NCI-H2107 treated with DMSO at 0.1 percent for 48 hours (cell line): ENCODE measurements around the gene L3MBTL4.
"Not testable (repeated sequence)": the region's sequence is repeated elsewhere in the genome, so short reads cannot be mapped to it uniquely, and the experiment has no call there.

Source experiments
- DNase-seq: peaks from one replicate; lab custom pipeline; 2025; ENCODE audit not compliant: unreplicated experiment; lab: John Stamatoyannopoulos, UW

L3MBTL4 gene

DNA sequence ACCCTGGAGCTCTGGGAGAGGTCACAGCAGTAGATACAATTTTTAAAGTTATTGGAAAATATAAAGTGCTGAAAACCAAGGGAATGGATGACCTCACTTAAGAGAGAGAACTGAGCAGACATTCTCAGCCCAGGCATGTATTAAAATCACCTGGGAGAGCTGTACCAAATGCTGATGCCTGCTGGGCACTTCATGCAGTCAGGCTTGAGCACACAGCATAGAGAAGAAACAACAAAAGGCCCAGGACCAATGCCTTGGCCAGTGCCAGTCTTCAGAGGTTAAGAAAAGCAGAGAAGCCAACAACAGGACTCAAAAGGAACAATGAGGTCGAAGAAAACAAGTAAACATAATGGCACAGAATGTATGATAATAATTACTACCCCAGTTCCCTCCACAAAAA is 211.8 kb downstream of the L3MBTL4 start:
- no peak for DNase-seq

DNA sequence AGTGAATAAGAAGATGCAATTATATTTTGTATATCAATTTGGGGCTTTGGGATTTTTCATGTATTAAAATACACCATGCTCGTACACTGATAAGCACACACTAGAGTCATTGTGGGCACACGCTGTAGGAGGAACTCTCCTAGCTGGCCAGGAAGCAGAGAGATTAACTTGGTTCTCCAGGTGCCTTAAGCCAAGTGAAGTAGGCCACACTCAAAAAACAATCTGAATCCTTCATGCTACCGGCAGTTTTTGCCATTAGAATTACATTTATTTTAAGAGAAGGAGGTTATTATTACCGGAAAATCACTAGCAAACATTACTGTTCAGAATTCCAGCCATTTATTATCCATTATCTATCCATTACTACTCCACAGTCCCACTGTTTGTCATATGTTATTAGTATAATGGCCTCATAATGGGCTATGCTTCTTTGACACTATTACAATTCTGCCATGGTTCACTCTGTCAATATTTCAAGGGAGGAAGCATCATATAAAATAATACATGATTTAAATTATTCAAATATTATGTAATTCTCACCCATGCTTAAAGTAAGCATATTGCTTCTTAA is 214.4 kb downstream of the L3MBTL4 start:
- DNase-seq: no peak

DNA sequence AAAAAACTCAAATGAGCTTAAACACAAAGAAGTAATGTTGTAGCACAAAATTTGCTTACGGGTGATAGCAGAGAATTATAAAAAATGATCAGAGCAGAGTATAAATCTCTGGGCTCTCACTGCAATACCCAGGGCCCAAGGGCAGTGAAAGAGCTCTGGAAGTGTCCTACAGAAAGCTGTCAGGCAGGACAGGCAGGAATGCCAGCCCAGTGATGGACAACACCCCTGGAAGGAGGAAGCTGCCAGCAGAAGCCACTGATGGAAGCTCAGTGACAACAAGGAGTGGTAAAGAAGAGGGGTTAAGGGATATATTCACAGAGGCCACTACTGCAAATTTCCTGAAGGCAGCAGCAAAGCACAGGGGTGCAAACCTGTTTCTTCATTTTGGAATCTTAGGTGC is 214.9 kb downstream of the L3MBTL4 start:
- no peak for DNase-seq

DNA sequence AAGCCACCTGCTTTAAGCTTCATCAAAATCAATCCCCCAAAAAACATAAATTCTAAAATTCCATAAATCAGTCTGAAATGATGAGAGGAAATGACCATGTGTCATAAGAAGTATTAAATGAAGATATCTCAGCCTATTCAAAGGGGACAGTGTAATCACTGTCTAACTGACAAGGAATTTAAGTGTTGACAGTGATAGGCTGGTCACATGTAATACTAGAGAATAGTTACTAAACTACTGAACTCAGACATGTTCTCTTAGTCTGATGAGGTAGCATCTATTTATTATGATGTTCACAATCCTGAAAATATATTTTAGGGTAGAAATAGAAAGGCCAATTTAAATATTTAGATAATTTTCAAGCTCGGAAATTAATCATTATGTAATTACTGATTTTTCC is 216.1 kb downstream of the L3MBTL4 start:
- no peak for DNase-seq

DNA sequence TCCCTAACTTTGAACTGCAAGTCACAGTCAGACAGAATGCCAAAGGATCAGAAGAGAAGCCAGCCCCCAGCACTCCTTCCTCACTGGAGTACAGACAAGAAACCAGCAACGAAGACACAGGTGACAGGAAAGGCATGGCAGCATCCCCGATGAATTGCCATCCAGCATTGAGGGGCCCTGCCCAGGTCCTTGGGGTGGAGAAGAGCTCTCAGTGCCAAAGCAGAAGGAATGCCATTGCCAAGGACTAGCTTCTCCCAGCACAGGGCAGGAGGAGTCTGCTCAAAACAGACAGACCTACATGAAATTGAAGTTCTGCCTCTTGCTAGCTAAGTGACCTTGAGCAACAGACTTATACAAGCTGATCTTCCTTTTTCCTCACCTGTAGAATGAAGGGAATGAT is 220.1 kb downstream of the L3MBTL4 start:
- DNase-seq: no peak

DNA sequence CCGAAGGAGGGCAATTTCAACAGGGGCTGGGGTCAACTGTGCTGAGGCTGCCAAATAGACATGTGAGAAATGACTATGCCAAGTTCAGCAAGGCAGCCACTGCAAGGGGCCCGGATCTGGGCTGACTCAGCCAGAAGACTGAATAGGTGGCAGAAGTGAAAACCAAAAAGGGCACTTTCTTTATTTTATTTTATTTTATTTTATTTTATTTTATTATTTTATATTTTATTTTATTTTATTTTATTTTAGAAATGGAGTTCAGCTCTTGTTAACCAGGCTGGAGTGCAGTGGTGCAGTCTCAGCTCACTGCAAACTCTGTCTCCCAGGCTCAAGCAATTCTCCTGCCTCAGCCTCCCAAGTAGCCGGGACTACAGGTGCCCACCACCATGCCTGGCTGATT is 228.9 kb downstream of the L3MBTL4 start:
- DNase-seq: not testable (repeated sequence)

DNA sequence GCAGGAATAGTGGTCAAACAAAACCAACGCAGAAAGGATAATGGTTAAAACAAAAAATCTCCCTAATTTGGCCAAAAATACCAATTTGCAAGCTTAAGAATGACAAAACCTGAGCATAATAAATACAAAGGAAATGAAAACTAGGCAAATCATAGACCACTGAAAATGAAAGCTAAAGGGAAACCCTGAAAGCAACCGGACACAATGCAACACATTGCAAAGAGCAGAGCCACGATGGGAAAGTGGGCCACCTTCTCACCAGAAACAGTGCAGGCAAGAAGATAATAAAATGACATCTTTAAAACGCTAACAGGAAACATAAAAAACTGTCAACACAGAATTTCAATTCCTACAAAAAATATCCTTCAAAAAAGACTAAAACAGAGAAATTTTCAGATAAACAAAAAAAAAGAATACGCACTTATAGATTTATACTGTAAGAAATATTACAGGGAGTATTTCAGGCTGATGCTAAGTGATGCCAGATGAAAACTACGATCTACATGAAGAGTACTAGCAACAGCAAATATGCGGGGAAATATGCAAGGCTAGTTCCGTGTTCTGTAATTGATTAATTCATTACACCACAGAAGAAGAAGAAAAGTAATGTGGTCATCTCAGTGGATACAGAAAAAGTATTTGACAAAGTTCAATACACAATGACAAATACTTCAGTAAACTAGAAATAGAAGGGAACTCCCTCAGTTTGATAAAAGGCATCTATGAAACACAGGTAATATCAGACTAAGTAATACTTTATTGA is 239.5 kb downstream of the L3MBTL4 start:
- no peak for DNase-seq

DNA sequence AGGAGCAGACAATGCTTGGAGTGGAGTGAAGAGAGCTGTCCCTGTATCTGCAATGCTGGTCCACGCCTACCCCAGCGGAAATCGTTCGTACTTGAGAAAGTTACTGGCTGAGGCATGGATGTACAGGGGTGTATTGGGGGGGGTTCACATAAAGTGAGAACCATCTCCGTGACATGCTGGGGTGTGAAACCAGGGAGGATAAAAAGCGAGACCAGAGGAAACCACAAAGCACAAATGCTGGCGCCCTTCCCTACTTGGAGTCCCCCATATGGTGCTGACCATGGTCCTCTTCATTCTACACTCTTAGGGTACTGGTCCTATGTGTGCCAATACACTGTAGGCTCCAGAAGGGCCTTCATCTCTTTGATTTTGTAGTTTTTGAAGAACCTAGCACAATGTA is 244.1 kb downstream of the L3MBTL4 start:
- no peak for DNase-seq

DNA sequence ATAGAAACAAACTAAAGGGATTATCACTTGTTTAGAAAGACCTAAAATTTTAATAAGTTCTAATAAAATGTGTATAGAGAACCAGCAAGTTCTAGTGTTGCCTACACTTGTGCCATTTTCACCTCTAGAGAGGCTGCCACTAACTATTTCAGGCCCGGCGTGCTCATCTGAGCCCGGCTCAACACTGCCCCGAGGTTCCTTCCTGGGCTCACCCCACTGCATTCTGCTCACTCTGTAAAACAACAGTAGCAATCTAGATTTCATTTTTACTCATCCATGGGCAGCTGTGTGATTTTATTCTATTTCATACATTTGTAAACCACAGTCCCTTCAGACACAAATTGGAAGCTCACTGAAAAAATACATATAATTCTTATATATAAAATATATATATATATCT is 253.2 kb downstream of the L3MBTL4 start:
- DNase-seq: no peak

DNA sequence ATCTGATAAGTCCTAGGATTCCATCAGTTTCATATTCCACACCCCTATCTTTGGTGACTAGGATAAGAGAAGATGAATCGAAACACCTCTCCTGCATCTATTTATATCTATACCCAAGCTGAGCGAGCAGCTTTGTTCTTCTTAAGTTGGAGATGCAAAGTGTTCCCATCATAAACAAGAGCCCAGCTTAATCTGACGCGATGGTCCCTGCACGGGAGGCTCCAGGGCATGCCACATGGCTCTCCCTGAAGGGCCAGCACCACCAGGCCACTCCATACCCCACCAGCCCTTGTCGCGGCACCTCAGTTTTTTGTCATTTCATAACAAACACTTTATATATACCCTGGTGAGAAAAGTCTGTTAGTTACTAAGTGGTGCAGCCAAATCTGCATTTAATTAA is 255.3 kb downstream of the L3MBTL4 start:
- DNase-seq: no peak

DNA sequence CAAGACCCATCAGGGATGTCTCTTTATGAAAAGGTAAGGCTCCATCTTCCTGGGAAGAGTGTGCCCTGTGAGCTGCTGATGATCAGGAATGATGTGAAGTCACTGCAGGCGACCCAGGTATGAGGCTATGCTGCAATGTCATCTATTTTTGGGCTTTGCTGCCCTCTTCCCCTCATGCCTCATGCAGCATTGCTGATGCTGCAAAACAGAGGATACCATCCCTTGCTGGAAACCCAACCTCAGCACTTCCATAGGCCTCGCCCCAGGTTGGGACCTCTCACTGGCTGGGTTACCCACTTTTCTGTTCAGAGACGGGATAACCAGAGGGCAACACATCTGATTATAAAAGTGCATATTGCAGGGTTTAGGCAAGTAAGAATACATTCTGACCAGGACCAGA is 255.8 kb downstream of the L3MBTL4 start:
- no peak for DNase-seq

DNA sequence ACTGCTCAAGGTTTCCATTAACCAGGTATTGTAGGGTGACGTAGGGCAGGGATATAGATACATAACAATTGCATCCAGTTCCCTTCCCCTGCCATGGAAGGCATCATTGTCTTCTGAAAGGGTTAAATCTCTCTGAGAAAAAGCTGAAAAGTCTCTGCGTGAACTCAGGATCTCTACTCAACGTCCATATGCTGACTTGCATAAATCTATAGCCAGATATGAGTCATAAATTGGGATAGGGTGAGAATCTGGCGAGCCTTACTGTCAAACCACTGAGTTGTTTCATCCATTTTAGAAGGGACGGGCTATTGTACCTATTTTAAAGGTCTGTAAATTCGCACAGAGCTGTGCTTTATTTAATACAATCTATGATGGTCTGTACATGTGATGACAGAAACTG is 258.3 kb downstream of the L3MBTL4 start:
- no peak for DNase-seq

DNA sequence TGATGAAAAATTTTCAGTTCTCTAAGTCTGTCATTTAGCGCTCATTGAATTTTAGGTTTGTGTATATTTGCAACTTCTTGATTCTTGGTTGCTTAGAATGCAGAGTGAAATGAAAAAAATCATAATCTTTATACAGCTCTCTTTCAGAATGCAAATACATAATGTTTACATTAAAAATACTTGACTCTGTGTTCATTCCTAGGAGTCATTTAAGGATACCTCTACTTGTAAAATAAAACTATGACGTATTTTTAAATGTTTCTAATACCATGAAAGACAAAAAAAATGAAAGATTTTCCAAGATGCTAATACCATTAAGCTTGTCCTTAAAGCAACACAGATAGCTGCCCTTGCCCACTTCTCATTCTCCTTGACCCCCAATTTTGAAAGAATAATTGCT is 259.0 kb downstream of the L3MBTL4 start:
- no peak for DNase-seq

DNA sequence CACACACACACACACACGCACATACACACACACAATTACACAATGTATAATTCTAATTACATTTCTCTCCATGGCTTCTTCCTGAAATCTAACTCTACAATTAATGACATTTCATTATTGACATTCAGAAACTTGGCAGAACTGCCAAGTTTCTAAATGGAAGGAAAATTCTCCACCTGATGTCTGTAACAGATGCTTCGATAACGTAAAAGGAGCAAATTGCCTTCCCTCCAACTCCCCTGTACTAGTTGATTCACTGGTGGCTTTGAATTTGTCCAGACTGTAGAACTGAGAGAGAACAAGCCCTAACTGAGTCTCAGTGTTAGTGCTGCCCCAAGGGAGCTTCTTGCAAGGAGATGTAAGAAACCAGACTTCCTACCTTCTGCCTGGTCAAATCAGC is 264.3 kb downstream of the L3MBTL4 start:
- no peak for DNase-seq

DNA sequence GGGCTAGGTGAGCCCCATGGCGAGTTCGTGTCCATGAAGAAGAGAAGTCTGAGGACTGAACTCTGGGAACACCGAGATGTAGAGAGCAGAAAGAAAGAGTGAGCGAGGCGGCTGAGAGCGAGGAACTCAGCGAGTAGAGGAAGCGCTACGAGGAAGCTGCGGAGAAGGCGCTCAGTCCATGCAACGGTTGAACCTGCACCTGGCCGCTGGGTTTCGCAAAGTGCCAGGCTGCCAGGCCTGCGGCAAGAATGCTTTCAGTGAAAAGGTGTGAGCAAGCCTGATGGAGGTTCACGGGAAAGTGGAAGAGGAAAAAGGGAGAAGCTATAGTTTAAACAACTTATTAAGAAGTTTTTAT is 268.4 kb downstream of the L3MBTL4 start:
- DNase-seq: no peak

DNA sequence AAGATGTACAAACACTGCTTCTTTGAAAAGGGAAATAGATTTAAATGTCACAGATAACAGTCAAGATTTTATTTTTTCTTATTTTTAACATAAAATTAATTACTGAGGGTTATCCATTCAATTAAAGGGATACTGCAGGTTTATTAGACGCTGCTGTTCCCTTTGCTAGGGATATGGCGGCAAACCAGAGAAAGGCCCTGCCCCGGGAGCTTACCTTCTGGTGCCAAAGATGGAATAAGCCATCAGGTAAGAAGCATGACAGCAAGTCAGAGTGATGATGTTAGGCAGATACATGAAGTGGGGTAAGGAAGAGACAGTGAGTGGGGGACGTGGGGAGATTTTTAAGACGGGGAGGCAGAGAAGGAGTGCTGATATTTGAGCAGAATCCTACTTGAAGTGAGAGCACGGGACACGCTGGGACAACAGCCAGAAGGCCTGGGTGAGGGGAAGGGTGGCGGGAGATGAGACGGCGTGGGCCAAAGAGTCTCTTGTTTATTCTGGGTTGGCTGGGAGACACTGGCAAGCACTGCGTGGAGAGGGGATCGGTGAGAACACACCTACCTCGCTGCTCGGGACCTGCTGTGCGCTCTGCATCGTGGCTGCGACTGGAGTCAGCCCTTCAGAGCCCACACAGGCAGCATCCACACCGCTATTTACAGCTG is 268.9 kb downstream of the L3MBTL4 start:
- no peak for DNase-seq

DNA sequence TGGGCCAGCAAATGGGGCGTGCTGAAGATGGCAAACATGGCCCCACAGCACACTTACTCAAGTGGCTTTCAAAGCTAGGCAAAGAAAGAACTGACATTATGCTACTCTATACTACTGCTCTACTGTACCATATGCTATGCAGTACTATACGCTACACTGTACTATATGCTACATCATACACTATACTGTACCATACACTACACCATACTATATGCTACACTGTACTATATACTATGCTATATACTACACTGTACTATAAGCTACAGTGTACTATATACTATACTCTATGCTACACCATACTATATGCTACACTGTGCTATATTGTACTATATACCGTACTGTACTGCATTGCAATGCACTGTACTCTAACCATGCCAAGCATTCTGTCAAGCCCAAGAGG is 275.7 kb downstream of the L3MBTL4 start:
- DNase-seq: no peak

DNA sequence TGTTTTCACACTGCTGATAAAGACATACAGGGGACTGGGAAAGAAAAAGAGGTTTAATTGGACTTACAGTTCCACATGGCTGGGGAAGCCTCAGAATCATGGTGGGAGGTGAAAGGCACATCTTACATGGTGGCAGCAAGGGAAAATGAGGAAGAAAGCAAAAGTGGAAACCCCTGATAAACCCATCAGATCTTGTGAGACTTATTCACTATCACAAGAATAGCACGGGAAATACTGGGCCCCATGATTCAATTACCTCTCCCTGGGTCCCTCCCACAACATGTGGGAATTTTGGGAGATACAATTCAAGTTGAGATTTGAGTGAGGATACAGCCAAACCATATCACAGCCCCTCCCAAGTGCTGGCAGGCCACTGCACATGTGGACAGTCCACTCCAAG is 278.8 kb downstream of the L3MBTL4 start:
- not testable (repeated sequence) for DNase-seq

DNA sequence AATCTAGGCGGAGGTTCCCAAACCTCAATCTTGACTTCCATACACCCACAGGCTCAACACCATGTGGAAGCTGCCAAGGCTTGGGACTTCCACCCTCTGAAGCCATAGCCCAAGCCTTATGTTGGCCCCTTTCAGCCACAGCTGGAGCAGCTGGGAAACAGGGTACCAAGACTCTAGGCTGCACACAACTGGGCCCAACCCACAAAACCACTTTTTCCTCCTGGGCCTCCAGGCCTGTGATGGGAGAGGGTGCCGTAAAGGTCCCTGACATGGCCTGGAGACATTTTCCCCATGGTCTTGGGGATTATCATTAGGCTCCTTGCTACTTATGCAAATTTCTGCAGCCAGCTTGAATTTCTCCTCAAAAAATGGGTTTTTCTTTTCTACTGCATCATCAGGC is 279.7 kb downstream of the L3MBTL4 start:
- DNase-seq: not testable (repeated sequence)

DNA sequence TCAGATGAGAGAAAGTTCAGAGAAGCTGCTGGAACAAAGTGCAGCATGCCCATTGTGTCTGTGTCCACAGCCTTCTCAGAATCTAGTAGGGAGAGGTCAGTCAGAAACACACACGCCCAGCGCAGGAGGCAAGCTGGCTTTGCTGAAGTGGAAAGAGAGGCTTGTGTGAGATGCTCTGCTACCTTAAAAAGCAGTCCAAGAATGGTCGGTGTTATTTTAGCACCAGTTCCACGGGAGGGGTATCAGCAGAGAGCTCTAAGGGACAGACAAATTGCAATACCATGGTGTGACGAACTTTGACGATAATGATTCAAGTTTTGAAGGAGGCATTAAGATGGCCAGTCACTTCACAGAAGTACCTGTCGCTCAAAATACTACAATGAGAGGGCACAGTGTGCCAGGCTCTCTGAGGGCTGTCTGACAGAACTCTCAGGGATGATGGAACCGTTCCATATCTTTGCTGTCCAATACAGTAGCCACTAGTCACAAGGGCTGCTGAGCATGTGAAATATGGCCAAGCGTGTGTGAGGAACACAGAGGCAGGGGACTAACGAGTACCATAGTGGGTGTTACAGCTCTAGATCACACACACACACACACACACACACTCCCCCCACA is 281.9 kb downstream of the L3MBTL4 start:
- DNase-seq: no peak

DNA sequence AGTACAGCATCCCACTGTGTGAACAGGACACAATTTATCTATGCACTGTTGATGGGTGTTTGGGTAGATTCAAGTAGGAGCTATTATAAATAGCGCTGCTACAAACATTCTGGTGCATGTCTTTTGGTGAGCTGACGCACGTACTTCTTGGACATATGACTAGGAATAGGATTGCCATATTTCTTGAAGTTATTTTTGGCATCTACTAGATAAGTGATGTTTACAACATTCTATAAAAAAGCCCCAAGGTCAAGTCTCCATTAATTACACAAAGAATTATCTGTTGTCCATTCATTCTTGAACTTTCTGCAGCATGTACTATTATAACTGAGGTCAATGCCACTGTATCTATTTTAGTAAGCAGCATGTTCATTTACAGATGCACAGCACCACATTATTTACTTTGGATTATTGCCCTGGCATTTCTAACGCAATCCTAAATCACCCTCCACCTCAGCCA is 293.9 kb downstream of the L3MBTL4 start:
- no peak for DNase-seq

DNA sequence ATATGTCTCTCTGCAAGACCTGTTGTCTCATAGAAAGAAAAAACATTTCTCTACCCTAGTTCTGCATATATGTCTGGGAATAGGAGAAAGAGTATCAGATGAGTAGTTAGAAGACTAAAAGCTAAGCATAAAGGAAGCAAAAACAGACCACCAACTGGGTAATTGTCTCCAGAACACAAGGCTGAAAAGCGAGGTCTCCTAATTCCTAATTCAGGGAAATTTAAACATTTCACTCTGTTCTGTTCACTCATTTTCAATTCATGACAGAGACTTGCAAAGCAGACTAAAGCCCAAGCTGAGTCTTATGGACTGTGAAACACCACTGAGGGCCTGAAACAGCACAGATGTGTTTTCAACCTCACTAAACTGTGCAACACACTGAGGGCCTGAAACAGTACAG is 294.9 kb downstream of the L3MBTL4 start:
- no peak for DNase-seq
